Measurements from ENCODE around the gene CFTR. TPM values are rescaled to one million over a fixed set of nuclear protein-coding genes. Genes with fewer than 3 reads are reported as not detected.

Gene CFTR
- total and polyA plus RNA-seq, 9 of the 15 experiments (the other 6 are each of a cell fraction or from before 2014, with no cell fraction given), result 0.20 TPM; not detected in 8

DNA sequence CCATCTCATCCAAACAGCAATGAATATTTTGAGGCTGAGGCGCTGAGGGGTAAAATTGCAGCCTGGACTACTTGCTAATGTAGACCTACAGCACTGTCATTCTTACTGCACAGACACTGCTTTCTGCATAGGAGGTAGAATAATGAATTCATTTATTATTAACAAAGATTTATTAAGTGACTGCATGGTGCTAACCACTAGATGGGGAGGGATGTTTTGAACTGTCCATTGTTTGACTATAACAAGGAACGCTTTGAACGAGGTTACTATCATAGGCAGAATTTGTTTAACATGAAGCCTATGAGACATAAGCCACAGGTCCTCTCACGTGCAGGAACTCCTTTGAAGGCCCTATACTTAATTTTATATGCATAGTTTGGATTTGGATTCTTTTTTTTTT lies 143.8 kb downstream of the CFTR start:
- H3K4me3 ChIP-seq, result no peak overlapping the region
- no peaks in the 10 kb centered on the region for H3K4me1 ChIP-seq (replicated peaks in 1 of 2; ENCODE audit: control insufficient read depth in 2 of 2, insufficient read depth in 2 of 2, low read length in 2 of 2)
- H3K79me2 ChIP-seq (ENCODE audit: control insufficient read depth, insufficient read depth, low read length), result no peaks in the 10 kb centered on the region
- H3K27ac ChIP-seq (ENCODE audit: extremely low read depth, low read depth, low read length), result no peak overlapping the region
- no peaks in the 10 kb centered on the region for H3K9me1 ChIP-seq (ENCODE audit: control insufficient read depth, insufficient read depth, low read length)
- H3K9ac ChIP-seq (ENCODE audit: insufficient read depth in 1 of 2, low read depth in 2 of 2, low read length in 2 of 2), result no peak overlapping the region
- WGBS (ENCODE audit: insufficient coverage, low coverage, missing lambda C conversion rate), result 1% methylated on average over 4 of the region's 4 CpGs
- FAIRE-seq (no peak), ATAC-seq (no peak), DNase-seq (ENCODE audit: extremely low read depth in 1 of 4, low spot score in 3 of 4) (no peak)
- in situ Hi-C loops (cut with MboI) (no loop called here), intact Hi-C loops (cut with micrococcal nuclease) (no loop called here)
- H2AFZ ChIP-seq (ENCODE audit: low read depth, low read length), result no peak overlapping the region
- H3K27me3 ChIP-seq (ENCODE audit: control insufficient read depth in 2 of 2, insufficient read depth in 2 of 2, low read length in 2 of 2), result no peaks in the 10 kb centered on the region
- POLR2A ChIA-PET, result no interaction called here
- CTCF ChIA-PET (ENCODE audit: low intra/inter-chr PET ratio), result no interaction called here
- no peak overlapping the region for H3K4me2 ChIP-seq (ENCODE audit: insufficient read depth, low read length)
- TF ChIP-seq SRSF9 (IDR thresholded peaks at IDR 0.05; ENCODE audit: borderline replicate concordance, low read depth, low read length) (no peak), HNRNPH1 (optimal IDR thresholded peaks at IDR 0.05; ENCODE audit: low read depth, low read length) (no peak), ZEB2 (IDR thresholded peaks at IDR 0.05) (no peak), HSF4 (CRISPR knock-in tag; IDR thresholded peaks at IDR 0.05; ENCODE audit: borderline replicate concordance) (no peak), PYGO2 (tag; IDR thresholded peaks at IDR 0.05) (no peak), ZNF217 (CRISPR knock-in tag; IDR thresholded peaks at IDR 0.05) (no peak), PCBP1 (IDR thresholded peaks at IDR 0.05; ENCODE audit: low read depth, low read length, poor library complexity, severe bottlenecking) (no peak), TOE1 (IDR thresholded peaks at IDR 0.05; ENCODE audit: borderline replicate concordance) (no peak), TOE1 (CRISPR knock-in tag; IDR thresholded peaks at IDR 0.05; ENCODE audit: borderline replicate concordance, low read depth) (no peak), STAT5A (IDR thresholded peaks at IDR 0.05; ENCODE audit: borderline replicate concordance, low read length) (no peak), ILK (tag; IDR thresholded peaks at IDR 0.05; ENCODE audit: borderline replicate concordance, low read depth) (no peak), ZNF165 (CRISPR knock-in tag; IDR thresholded peaks at IDR 0.05; ENCODE audit: borderline replicate concordance) (no peak), CREM (IDR thresholded peaks at IDR 0.05; ENCODE audit: low read depth) (no peak), NR4A1 (CRISPR knock-in tag; IDR thresholded peaks at IDR 0.05) (no peak), NR4A1 (tag; IDR thresholded peaks at IDR 0.05) (no peak)
- TF ChIP-seq, protein P1, sequence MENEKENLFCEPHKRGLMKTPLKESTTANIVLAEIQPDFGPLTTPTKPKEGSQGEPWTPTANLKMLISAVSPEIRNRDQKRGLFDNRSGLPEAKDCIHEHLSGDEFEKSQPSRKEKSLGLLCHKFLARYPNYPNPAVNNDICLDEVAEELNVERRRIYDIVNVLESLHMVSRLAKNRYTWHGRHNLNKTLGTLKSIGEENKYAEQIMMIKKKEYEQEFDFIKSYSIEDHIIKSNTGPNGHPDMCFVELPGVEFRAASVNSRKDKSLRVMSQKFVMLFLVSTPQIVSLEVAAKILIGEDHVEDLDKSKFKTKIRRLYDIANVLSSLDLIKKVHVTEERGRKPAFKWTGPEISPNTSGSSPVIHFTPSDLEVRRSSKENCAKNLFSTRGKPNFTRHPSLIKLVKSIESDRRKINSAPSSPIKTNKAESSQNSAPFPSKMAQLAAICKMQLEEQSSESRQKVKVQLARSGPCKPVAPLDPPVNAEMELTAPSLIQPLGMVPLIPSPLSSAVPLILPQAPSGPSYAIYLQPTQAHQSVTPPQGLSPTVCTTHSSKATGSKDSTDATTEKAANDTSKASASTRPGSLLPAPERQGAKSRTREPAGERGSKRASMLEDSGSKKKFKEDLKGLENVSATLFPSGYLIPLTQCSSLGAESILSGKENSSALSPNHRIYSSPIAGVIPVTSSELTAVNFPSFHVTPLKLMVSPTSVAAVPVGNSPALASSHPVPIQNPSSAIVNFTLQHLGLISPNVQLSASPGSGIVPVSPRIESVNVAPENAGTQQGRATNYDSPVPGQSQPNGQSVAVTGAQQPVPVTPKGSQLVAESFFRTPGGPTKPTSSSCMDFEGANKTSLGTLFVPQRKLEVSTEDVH (IDR thresholded peaks at IDR 0.05; ENCODE audit: low read depth, partially characterized antibody), result no peak
- TF ChIP-seq, protein P2, sequence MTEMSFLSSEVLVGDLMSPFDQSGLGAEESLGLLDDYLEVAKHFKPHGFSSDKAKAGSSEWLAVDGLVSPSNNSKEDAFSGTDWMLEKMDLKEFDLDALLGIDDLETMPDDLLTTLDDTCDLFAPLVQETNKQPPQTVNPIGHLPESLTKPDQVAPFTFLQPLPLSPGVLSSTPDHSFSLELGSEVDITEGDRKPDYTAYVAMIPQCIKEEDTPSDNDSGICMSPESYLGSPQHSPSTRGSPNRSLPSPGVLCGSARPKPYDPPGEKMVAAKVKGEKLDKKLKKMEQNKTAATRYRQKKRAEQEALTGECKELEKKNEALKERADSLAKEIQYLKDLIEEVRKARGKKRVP (CRISPR knock-in tag; IDR thresholded peaks at IDR 0.05), result no peak
- H3K36me3 ChIP-seq (ENCODE audit: control insufficient read depth, insufficient read depth, low read length), result no peaks in the 10 kb centered on the region
- no peaks in the 10 kb centered on the region for H3K9me3 ChIP-seq (replicated peaks; ENCODE audit: control insufficient read depth, insufficient read depth, low read depth, low read length)
- BruUV-seq (replicated peaks), result no TSS peak
- H4K20me1 ChIP-seq (replicated peaks; ENCODE audit: control insufficient read depth, insufficient read depth, low read length), result no peaks in the 10 kb centered on the region
